Gastroesophageal sphincter (tissue), 4 donors: ENCODE results near the gene NRARP. TPM values are rescaled to one million over a fixed set of nuclear protein-coding genes. Genes with fewer than 3 reads are reported as not detected.

ENCODE experiments used
- ATAC-seq: fragments of 150-250 bp; one replicate; pipeline ENCODE4 v1.9.1; 2016; ENCODE audit warnings: mild to moderate bottlenecking, moderate library complexity
- H3K27ac ChIP-seq, 4 donors: fragments of 200-600 bp; sonication (generic) in 3 of 4; 1 replicate in 3 of 4; 2 replicates in 1 of 4; pipeline ENCODE4 v1.5.1; 2016 to 2019
- H3K27me3 ChIP-seq: fragments of 200-600 bp; sonication (generic); one replicate; pipeline ENCODE4 v1.5.1; 2019
- H3K36me3 ChIP-seq, 2 donors: fragments of 200-600 bp; sonication (generic); one replicate each; pipeline ENCODE4 v1.5.1; 2019; ENCODE audit warnings: control low read depth in 1 of 2
- H3K4me1 ChIP-seq, 3 donors: fragments of 200-600 bp; sonication (generic); 1 replicate in 2 of 3; 2 replicates in 1 of 3; pipeline ENCODE4 v1.5.1; 2016 to 2019; ENCODE audit warnings: control low read depth in 2 of 3
- H3K4me3 ChIP-seq, 2 donors: fragments of 200-600 bp; sonication (generic); one replicate each; pipeline ENCODE4 v1.5.1; 2019; ENCODE audit warnings: mild to moderate bottlenecking in 1 of 2, moderate library complexity in 1 of 2
- H3K9me3 ChIP-seq, 3 donors: fragments of 200-600 bp; sonication (generic); one replicate each; pipeline ENCODE4 v1.5.1; 2017 to 2019; ENCODE audit warnings: control low read depth in 2 of 3
- EP300 ChIP-seq: sonication (generic); formaldehyde crosslinking; IDR thresholded peaks from one replicate; pipeline ENCODE4 v1.6.1; 2017; ENCODE audit warnings: antibody characterized with exemption, mild to moderate bottlenecking
- POLR2A ChIP-seq, 2 donors: fragments of 450-650 bp; IDR thresholded peaks; one replicate each; pipeline ENCODE4 v1.6.1; 2017; ENCODE audit warnings: antibody characterized with exemption in 2 of 2, mild to moderate bottlenecking in 2 of 2, moderate library complexity in 1 of 2
- POLR2AphosphoS5 ChIP-seq: sonication (generic); formaldehyde crosslinking; IDR thresholded peaks from one replicate; pipeline ENCODE4 v1.6.1; 2017; ENCODE audit warnings: antibody characterized with exemption
- WGBS, 2 donors: methylation state at CpG; one replicate each; pipeline ENCODE4 v1.1.5; 2018; ENCODE audit warnings: low coverage in 1 of 2; 5-methylcytosine and 5-hydroxymethylcytosine counted together
- total RNA-seq, 4 donors: library from RNA; depleted of rRNA; stranded (reverse); fragments of >200 nt; gene quantifications; one replicate each; pipeline ENCODE4 v1.1.0, GENCODE V29; 2016
- TF ChIP-seq, protein P1 (sequence below), 4 experiments: fragments of 200-600 bp in 2 of 4; fragments of 450-650 bp in 2 of 4; sonication (generic) in 1 of 4; IDR thresholded peaks; one replicate each; pipeline ENCODE4 v1.5.1; 2017 to 2019; ENCODE audit warnings: antibody characterized with exemption in 4 of 4, mild to moderate bottlenecking in 2 of 4, moderate library complexity in 2 of 4

Gene NRARP
- total RNA-seq, 4 donors from 2014 or later: 3.8 to 11.3 (median 4.3) TPM

DNA sequence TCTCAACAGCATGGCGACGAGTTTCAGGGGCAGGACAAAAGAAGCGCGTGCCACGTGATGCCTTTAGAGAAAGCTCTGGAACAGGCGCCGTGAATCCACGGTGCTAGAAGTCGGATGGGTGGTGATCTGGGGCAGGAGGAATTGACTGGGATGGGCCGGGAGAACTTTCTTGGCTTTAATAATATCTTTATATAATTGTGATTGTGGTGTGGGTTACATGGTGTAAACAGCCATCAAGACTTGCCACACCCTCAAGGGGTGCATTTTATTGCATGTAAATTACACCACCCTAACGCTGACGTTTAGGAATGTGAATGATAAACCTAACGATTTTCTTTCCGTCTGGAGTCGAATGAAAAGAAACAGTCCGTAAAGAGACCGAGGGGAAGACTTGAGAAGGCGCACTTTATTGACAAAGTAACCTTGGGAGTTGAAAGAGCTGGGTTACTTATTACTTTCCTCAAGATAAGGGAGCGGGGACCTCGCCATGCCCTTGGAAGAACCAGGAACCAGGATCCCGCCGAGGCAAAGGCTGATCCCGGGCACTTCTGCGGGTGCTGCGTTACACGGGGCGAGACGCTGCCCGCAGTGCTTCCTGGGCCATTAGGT, 8.5 kb downstream of the NRARP start:
- Histone ChIP-seq H3K4me1 (peaks cover 0 to 31% (median 6%) of the 10 kb centered on the region in 3 donors), H3K27ac (no peak overlapping the region), H3K4me3 (no peak overlapping the region), H3K9me3 (no peaks in the 10 kb centered on the region), H3K27me3 (peaks cover 76% of the 10 kb centered on the region), H3K36me3 (no peaks in the 10 kb centered on the region)
- 75 to 77% methylated on average over 14 to 29 of the region's 29 CpGs for WGBS, 2 donors
- TF ChIP-seq POLR2A (IDR thresholded peaks at IDR 0.05) (no peak), POLR2AphosphoS5 (no peak), EP300 (no peak)
- TF ChIP-seq, protein P1, sequence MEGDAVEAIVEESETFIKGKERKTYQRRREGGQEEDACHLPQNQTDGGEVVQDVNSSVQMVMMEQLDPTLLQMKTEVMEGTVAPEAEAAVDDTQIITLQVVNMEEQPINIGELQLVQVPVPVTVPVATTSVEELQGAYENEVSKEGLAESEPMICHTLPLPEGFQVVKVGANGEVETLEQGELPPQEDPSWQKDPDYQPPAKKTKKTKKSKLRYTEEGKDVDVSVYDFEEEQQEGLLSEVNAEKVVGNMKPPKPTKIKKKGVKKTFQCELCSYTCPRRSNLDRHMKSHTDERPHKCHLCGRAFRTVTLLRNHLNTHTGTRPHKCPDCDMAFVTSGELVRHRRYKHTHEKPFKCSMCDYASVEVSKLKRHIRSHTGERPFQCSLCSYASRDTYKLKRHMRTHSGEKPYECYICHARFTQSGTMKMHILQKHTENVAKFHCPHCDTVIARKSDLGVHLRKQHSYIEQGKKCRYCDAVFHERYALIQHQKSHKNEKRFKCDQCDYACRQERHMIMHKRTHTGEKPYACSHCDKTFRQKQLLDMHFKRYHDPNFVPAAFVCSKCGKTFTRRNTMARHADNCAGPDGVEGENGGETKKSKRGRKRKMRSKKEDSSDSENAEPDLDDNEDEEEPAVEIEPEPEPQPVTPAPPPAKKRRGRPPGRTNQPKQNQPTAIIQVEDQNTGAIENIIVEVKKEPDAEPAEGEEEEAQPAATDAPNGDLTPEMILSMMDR (IDR thresholded peaks at IDR 0.05): no peak
- ATAC-seq: no peak

- Histone ChIP-seq H3K4me1 (peaks cover 0 to 31% (median 6%) of the 10 kb centered on the region in 3 donors), H3K36me3 (no peaks in the 10 kb centered on the region), H3K27ac (no peak overlapping the region), H3K4me3 (no peak overlapping the region), H3K27me3 (peaks cover 71% of the 10 kb centered on the region), H3K9me3 (no peaks in the 10 kb centered on the region)
- WGBS, 2 donors: 40 to 83% methylated on average over 1 to 5 of the region's 15 CpGs
- TF ChIP-seq POLR2A (IDR thresholded peaks at IDR 0.05) (no peak), POLR2AphosphoS5 (no peak), EP300 (no peak)
- TF ChIP-seq, protein P1 (IDR thresholded peaks at IDR 0.05): no peak
- ATAC-seq: no peak
Observed at GRCh38 chr9:137293094-137293481, 9.0 kb downstream of the NRARP start.

DNA sequence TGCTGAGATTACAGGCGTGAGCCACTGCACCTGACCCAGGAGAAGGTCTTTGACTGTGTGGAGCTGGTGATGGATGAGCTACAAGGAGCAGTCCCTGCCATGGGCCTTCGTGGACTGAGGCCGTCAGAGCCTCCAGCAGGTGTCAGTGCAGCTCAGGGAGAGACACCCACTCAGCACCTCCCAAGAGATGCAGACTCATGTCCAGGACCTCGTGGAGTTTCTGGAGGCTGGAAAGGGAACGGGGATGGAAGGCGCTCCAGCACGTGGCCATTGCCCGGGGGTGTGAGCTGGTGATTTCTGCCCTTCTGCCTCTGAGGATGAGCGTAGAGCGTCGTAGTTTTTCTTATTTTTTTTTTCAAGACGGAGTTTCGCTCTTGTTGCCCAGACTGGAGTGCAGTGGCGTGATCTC, 15.1 kb downstream of the NRARP start:
- 53% methylated on average over 7 of the region's 14 CpGs; no CpG with 5 or more reads in 1 of the 2 donors for WGBS, 2 donors

DNA sequence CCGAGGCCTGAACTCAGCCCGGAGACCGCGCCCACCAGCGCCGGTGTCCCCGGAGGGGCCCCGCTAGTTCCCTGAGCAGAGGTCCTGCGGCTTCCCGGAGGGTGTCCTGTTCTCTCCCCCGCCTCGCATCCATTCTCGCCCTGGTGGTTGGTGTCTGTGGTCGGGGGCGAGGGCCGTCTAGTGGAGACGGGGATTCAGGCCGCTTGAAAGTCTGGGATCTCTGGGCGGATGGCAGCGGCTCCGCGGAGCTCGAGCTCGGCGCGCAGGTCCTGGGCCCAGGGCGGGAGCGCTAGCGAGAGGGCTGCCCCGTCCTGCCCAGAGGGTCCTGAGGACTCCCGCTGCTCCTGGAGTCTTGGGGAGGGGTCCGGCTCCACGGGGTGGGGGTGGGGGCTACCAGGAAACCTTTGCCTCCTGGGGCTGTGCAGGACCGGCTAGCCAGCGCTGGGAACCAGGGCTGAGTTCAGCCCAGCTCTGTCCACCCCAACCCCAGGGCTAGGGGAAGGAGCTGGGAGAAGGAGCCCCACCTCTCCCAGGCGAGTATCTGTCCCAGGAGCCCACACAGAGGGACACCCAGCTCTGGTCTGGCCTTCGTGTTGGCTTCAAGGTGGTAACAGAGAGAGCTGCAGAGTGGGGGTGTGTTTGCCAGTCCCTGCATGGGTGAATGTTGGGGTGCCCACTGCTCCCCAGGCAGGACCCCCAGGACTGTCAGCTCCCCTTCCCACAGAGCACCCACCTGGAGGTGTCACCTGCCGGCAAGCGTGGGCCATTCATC, 20.5 kb downstream of the NRARP start:
- Histone ChIP-seq H3K27ac (no peak overlapping the region), H3K4me1 (peaks cover 0 to 35% (median 8%) of the 10 kb centered on the region in 3 donors), H3K36me3 (peaks cover 0 to 16% of the 10 kb centered on the region in 2 donors), H3K4me3 (no peak overlapping the region), H3K27me3 (peaks cover 85% of the 10 kb centered on the region), H3K9me3 (no peaks in the 10 kb centered on the region)
- no peak for ATAC-seq
- TF ChIP-seq POLR2A (IDR thresholded peaks at IDR 0.05): no peak
- TF ChIP-seq, protein P1 (IDR thresholded peaks at IDR 0.05): no peak
- WGBS, 2 donors: 100% methylated on average over 1 of the region's 39 CpGs; no CpG with 5 or more reads in 1 of the 2 donors

More for the DNA sequence above, 15.1 kb downstream of the NRARP start:
- no peak overlapping the region for H3K27ac ChIP-seq
- H3K4me1 ChIP-seq: no peaks in the 10 kb centered on the region
- ATAC-seq: peak; percentile 60
- peaks cover 47% of the 10 kb centered on the region for H3K27me3 ChIP-seq
- H3K36me3 ChIP-seq: no peaks in the 10 kb centered on the region
- TF ChIP-seq, protein P1 (IDR thresholded peaks at IDR 0.05): peak in 3 of 4 experiments; percentile 10 to 55 (median 25)
- TF ChIP-seq POLR2A (IDR thresholded peaks at IDR 0.05): no peak
- no peaks in the 10 kb centered on the region for H3K9me3 ChIP-seq
- no peak overlapping the region for H3K4me3 ChIP-seq
